HG03460 (cell line): ENCODE data around the gene MYO7B.

Experiments used
- ATAC-seq: cut with Tn5 transposase; IDR thresholded peaks from one replicate; pipeline ENCODE4 v1.9.1; 2021; ENCODE audit not compliant: unreplicated experiment

Gene MYO7B

GRCh38 chr2:127634626-127635379 lies 99.3 kb downstream of the MYO7B start:
- ATAC-seq: no peak

DNA sequence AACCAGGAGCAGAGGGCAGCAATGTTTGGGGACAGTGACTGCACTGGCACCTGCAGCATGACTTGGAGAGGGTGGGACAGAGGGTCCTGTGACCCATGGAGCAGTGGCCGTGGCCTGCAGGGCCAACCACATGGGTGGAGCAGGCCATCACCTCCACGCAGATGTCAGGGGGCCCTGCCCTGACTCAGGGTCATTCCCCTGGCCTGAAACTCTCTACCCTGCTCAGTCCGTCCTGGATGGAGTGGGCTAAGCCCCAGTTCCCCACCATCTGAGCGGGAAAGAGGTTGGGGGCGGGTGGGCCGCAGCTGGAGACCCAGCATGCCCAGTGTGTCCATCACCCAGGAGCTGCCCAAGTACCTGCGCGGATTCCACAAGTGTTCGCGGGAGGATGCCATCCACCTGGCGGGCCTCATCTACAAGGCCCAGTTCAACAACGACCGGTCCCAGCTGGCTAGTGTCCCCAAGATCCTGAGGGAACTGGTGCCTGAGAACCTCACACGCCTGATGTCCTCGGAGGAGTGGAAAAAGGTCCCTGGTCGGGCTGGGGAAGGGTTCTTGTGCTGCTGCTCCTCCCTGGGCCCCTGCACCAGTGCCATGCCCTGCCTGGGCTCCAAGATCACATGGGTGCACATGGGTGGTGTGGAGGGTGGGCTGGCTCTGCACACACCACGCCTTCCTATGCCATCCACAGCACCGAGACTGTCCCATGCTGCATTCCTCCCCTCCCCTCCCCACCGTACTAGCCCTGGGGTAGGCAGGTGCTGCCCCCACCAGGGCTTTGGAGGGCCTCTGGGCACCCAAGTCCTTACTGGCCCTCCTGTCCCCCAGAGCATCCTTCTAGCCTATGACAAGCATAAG lies 100.1 kb downstream of the MYO7B start:
- no peak for ATAC-seq

GRCh38 chr2:127636248-127637235 lies 101.1 kb downstream of the MYO7B start:
- ATAC-seq: no peak

DNA sequence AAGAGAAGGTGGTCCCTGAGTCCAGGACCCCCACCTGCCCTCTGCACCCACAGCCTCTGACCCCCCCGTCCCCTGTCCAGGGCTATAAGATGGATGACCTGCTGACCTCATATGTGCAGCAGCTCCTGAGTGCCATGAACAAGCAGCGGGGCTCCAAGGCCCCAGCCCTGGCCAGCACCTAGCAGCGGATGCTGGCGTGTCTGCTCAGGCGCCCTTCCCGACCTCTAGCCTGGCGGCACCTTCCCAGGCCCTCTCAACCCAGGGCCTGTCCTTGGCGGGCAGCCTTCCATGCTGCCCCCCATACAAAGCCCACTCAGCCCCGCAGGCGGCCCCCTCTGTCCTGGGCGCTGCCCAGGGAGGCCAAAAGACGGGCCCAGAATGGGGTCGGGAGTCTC lies 101.8 kb downstream of the MYO7B start:
- no peak for ATAC-seq

DNA sequence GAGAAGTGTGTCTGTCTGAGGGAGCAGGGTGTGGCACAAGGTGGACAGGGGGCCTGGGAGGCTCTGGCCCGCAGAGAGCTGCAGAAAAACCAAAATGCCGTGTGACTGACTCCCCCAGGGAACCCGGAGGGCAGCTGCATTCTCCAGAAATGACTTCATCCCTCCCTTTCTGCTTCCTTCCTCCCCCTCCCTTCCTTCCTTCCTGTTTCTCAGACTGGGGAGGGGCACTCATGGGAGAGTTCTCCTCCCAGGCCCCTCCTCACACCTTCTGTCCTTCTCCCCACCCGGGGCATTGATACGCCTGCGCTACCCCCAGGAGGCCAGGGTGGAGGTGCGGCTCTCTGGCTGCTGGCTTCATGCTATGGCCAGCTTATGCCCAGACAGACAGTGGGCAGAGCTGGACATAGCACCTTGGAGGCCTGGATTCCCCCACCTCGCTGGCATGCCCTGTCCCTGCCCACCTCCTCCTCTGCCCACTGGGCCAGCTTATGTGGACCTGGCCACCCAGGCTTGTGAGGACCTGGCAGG lies 102.3 kb downstream of the MYO7B start:
- ATAC-seq: no peak

GRCh38 chr2:127638361-127639110 lies 103.1 kb downstream of the MYO7B start:
- no peak for ATAC-seq

- no peak for ATAC-seq
Measured at GRCh38 chr2:127639111-127639474, 103.6 kb downstream of the MYO7B start.

GRCh38 chr2:127640082-127641072 lies 104.9 kb downstream of the MYO7B start:
- ATAC-seq: peak; percentile 61

DNA sequence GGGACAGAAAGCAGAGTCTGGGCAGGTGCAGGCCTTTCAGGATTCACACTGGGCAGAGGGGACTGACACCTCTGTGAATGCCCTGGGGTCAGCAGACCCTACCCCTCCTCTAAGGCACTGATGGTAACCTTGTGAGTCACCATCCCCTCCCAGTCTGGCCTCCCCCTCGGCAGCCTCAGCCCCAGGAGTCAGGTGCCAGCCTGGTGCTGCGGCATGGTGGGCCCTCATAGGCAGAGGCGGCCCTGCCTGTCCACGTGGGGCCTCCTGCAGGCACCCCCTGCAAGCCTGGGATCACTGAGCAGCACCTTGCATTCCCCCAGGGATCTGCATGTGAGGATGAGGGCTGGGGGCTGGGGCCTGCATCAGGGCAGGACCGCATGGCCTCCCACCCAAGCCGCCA lies 105.7 kb downstream of the MYO7B start:
- ATAC-seq: no peak

DNA sequence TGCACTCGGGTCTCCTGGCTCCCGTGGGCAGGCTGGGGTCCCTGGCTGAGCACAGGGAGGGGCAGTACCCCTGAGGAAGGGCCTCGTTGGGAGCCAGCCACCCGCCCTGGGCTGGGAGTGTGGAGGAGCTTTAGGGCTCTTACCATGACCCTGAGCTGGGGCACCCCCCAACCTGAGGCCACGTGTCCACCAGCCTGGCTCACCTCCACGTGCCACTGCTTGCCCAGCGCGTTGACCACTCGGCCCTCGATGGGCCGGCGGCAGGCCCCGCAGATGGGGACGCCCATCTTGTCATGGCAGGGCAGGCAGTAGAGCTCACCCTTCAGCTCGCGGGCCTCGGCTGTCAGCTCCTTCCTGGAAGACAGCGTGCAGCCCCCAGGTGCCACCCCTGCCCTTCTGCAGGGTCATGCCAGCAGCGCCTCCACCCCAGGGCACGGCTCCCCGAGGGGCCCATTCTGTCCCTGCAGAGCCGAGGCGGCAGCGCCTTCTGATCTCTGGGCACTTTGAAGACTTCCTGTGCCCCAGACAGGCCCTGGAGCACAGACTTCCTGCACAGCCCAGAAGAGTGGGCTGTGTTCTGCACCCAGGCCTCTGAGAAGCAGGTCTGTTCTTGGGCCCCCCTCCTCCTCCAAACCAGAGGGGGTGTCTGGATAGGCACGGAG lies 106.5 kb downstream of the MYO7B start:
- ATAC-seq: no peak

GRCh38 chr2:127642706-127643438 lies 107.4 kb downstream of the MYO7B start:
- no peak for ATAC-seq

DNA sequence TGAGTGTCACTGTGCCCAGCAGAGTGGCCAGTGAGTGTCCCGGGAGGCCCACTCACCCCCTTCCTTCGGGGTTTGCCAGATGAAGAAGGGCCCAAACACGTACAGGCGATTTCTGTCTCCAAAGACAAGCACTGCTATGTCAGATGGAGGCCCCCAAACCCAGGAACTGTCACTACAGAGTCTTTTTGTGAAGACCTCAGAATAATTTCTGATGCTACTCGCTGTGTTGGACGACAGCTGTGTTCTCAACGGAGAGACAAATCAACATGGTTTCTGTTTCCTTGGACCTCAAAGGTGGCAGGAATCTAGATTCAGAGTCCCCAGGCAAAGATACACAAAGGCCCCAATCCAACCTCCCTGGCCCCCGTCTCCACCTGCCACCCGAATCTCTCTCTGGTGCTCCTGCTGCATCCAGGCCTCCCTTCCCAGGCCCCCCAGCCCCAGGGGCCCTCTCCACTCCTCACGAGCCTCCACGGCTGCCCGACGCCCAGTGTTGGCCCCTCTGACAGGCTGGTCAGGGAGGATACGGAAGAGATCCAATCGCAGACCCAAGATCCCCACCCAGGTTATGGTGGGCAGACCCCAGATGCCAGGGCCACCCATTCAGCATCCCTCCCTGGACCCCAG lies 108.1 kb downstream of the MYO7B start:
- no peak for ATAC-seq

DNA sequence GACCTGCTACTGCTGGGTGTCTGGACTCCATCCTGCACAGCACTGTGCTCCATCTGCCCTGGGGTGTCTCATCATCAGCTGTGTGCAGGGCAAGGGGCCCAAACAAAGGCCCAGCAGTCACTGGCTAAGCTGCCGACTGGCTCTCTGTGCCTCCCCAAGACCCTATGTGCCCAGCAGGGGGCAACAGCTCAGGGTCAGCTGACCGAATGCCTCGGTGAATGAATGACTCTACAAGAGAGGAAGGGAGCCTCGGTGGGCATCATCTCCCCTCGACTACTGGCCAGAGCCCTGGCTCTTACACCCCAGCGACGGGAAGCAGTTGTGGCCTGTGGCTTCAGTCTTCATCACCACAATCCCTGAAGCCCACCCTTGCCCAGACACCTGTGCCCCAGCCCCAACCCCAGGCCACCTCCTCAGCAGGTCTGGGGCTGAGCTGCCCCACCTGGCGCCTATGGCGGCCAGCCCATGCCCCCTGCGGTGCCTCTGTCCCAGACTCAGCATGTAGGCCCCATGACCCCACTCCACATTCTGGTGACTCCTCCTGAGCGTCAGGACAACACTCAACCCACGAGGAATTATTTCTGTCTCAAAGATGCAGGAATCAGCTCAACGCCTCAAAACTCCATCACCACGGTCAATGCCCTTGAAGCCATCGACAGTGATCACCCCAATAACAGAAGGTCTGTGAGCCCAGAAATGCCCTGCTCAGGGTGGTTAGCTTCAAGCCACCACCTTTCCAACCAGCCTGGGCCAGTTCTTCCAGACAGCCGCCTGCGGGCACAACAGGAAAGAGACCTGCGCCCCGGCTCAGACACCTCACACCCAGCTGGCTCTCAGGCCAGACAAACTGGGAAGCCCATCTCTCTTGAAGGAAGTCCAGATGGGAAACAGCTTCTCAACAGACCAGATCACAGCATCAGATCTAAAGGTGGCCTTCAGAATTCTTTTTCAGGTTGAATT lies 108.9 kb downstream of the MYO7B start:
- no peak for ATAC-seq

DNA sequence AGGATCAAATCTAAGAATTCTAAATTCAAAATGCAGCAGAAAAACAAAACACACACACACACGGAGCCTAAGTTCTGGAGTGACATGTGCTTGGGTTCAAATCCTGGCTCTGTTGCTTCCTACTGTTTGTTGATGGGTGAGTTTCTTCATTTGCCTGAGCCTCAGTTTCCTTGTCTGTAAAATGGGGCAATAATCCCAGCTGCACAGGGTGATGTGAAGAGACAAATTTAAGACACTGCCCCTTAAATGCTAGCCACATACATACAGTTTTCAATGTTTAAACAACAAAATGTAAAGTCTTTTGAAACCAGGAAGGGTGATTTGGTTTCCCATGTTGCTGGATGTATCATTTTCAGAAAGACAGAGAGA lies 109.5 kb downstream of the MYO7B start:
- no peak for ATAC-seq

DNA sequence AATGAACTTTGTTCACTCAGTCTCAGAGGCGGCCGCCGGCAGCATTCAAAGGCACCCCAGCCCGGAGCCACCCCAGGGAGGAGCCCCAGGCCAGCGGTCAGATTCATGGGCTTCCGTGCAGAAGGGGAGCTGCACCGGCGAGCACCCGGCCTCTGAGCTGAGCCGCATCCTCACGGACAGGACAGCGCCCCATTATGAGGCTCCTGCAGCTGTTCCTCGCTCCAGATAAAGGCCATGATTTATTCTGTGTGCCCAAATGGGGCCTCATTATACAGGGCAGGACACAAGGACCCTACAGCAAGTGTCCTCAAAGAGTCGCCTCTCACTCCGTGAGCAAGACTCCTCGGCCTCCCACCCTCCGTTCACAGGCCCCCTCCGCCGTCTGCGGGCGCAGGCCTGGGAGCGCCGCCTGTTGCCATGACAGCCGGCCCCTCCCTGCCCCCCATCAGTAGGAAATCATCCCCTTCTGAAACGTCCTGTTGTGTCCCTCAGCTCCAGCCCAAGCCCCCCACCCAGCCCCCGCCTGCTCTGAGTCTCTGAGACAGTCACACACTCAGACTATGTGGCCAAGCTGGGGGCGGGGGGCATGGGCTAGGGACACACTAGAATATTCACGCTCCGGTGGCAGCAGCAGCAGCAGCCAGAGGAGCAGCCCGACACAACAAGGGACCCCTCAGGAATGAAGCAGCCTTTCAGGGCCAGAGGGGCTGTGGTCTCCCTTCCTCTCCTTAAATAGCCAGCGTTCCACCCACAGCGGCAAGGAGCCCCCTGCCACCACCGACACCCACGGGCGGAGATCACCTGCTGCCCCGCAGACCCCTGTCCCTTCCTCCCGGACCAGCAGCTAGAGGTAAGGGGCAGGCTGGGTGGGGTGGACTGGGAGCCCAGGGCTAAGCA lies 110.2 kb downstream of the MYO7B start, which contains the start of gene GPR17:
TSS of gene GPR17 (plus strand) at position 759 of the 897 bp plus-strand sequence. CDS start 4,583 bp downstream, outside the sequence.
- no peak for ATAC-seq
